Endodermal cell (in vitro differentiated cells): ENCODE results near the gene LONP1. TPM values are rescaled to one million over a fixed set of nuclear protein-coding genes. Genes with fewer than 3 reads are reported as not detected.
A peak's percentile ranks its signal among the peaks of the same experiment; 100 is the strongest.

Experiments
- DNase-seq: peaks from one replicate; pipeline ENCODE4 v3.0.0-alpha.2; 2017
- H3K27ac ChIP-seq: 2 replicates; pipeline ENCODE4 v1.5.1; 2013; ENCODE audit warnings: mild to moderate bottlenecking, low read depth, low read length, moderate library complexity
- H3K27me3 ChIP-seq: 2 replicates; pipeline ENCODE4 v1.6.1; 2013; ENCODE audit warnings: mild to moderate bottlenecking, low read length, moderate library complexity; ENCODE audit not compliant: insufficient read depth, control insufficient read depth, poor library complexity, severe bottlenecking
- H3K36me3 ChIP-seq: 2 replicates; pipeline ENCODE4 v1.7.0; 2013; ENCODE audit warnings: mild to moderate bottlenecking, low read length, moderate library complexity; ENCODE audit not compliant: control insufficient read depth, insufficient read depth
- H3K4me1 ChIP-seq: one replicate; pipeline ENCODE4 v1.7.0; 2013; ENCODE audit warnings: low read length; ENCODE audit not compliant: control insufficient read depth, insufficient read depth
- H3K4me3 ChIP-seq: 2 replicates; pipeline ENCODE4 v1.5.1; 2013; ENCODE audit warnings: mild to moderate bottlenecking, low read length, moderate library complexity
- H3K9ac ChIP-seq: 2 replicates; pipeline ENCODE4 v1.6.1; 2013; ENCODE audit warnings: mild to moderate bottlenecking, low read length, moderate library complexity; ENCODE audit not compliant: poor library complexity, severe bottlenecking; ENCODE audit errors: extremely low read depth
- H3K9me3 ChIP-seq: 2 replicates; pipeline ENCODE4 v1.6.1; 2013; ENCODE audit warnings: mild to moderate bottlenecking, low read length, moderate library complexity; ENCODE audit not compliant: control insufficient read depth
- H3K27ac Mint-ChIP-seq: 2 replicates; pipeline ENCODE4 v1.8.0; 2020; ENCODE audit warnings: mixed read lengths
- H3K27me3 Mint-ChIP-seq: 2 replicates; pipeline ENCODE4 v1.8.0; 2021; ENCODE audit warnings: mild to moderate bottlenecking, mixed read lengths; ENCODE audit not compliant: insufficient read depth
- H3K36me3 Mint-ChIP-seq: 2 replicates; pipeline ENCODE4 v1.8.0; 2020; ENCODE audit warnings: low read depth, mixed read lengths
- H3K4me1 Mint-ChIP-seq: 2 replicates; pipeline ENCODE4 v1.8.0; 2020; ENCODE audit warnings: mixed read lengths
- H3K4me3 Mint-ChIP-seq: 2 replicates; pipeline ENCODE4 v1.8.0; 2020; ENCODE audit warnings: mild to moderate bottlenecking, moderate library complexity, mixed read lengths
- H3K9me3 Mint-ChIP-seq: 2 replicates; pipeline ENCODE4 v1.8.0; 2020; ENCODE audit warnings: mild to moderate bottlenecking, mixed read lengths
- CTCF ChIP-seq: fragments of 200-600 bp; sonication (generic); conservative IDR thresholded peaks from 2 replicates; pipeline ENCODE4 v1.5.0; 2021; ENCODE audit warnings: antibody characterized with exemption, mild to moderate bottlenecking
- WGBS, 2 experiments: methylation state at CpG; one replicate each; pipeline versions ENCODE4 v1.1.5 to v1.1.7; 2013; ENCODE audit warnings: missing lambda C conversion rate in 2 of 2, mixed read lengths in 1 of 2; ENCODE audit not compliant: insufficient coverage in 1 of 2, insufficient read length in 1 of 2; 5-methylcytosine and 5-hydroxymethylcytosine counted together
- total RNA-seq, 2 donors: library from RNA; stranded (reverse); fragmentation: NEBNext Ultra II Directional in 1 of 2; extraction: Animal tissue kit (Norgen Biotek cat#: 25700) in 1 of 2; gene quantifications; 2 replicates in 1 of 2; 3 replicates in 1 of 2; pipeline ENCODE4 v1.2.1, GENCODE V29; 2021

Gene LONP1
- total RNA-seq, 2 donors from 2014 or later: 97.1 to 109 TPM

- H3K27me3 Mint-ChIP-seq: peaks cover 15% of the 10 kb centered on the region
- H3K27me3 ChIP-seq: no peaks in the 10 kb centered on the region
- TF ChIP-seq CTCF: no peak
- no peaks in the 10 kb centered on the region for H3K9me3 ChIP-seq
- H3K4me1 Mint-ChIP-seq: peaks cover 5% of the 10 kb centered on the region
- no peak overlapping the region for H3K27ac Mint-ChIP-seq
- H3K4me3 ChIP-seq: no peak overlapping the region
- no peaks in the 10 kb centered on the region for H3K4me1 ChIP-seq
- peaks cover 5% of the 10 kb centered on the region for H3K9me3 Mint-ChIP-seq
- WGBS, 2 experiments: 92% methylated on average over 12 to 22 of the region's 22 CpGs
- H3K27ac ChIP-seq: no peak overlapping the region
- H3K4me3 Mint-ChIP-seq: no peak overlapping the region
- peak; percentile 40 for DNase-seq
- H3K36me3 Mint-ChIP-seq: no peaks in the 10 kb centered on the region
- H3K36me3 ChIP-seq: no peaks in the 10 kb centered on the region
- no peak overlapping the region for H3K9ac ChIP-seq
Measured at GRCh38 chr19:5684694-5685430, 35.1 kb downstream of the LONP1 start.

GRCh38 chr19:5683177-5683886, 36.6 kb downstream of the LONP1 start:
- H3K27ac Mint-ChIP-seq: no peak overlapping the region
- Histone ChIP-seq H3K27ac (no peak overlapping the region), H3K9me3 (no peaks in the 10 kb centered on the region), H3K27me3 (no peaks in the 10 kb centered on the region), H3K36me3 (no peaks in the 10 kb centered on the region), H3K4me3 (no peak overlapping the region), H3K4me1 (no peaks in the 10 kb centered on the region), H3K9ac (no peak overlapping the region)
- H3K4me1 Mint-ChIP-seq: peaks cover 8% of the 10 kb centered on the region
- no peak for TF ChIP-seq CTCF
- peaks cover 14% of the 10 kb centered on the region for H3K27me3 Mint-ChIP-seq
- no peaks in the 10 kb centered on the region for H3K36me3 Mint-ChIP-seq
- no peak overlapping the region for H3K4me3 Mint-ChIP-seq
- no peak for DNase-seq
- 94 to 96% methylated on average over 8 to 10 of the region's 10 CpGs for WGBS, 2 experiments
- H3K9me3 Mint-ChIP-seq: peaks cover 4% of the 10 kb centered on the region

GRCh38 chr19:5682107-5682482, 37.9 kb downstream of the LONP1 start:
- no peak for TF ChIP-seq CTCF
- Histone ChIP-seq H3K9me3 (no peaks in the 10 kb centered on the region), H3K27me3 (no peaks in the 10 kb centered on the region), H3K36me3 (peaks cover 2% of the 10 kb centered on the region), H3K27ac (no peak overlapping the region), H3K4me1 (no peaks in the 10 kb centered on the region), H3K4me3 (no peak overlapping the region), H3K9ac (no peak overlapping the region)
- Mint-ChIP-seq H3K27me3 (peaks cover 10% of the 10 kb centered on the region), H3K9me3 (no peaks in the 10 kb centered on the region), H3K27ac (peak overlapping the region; percentile 40), H3K4me3 (peak overlapping the region; percentile 95), H3K36me3 (no peaks in the 10 kb centered on the region), H3K4me1 (peaks cover 8% of the 10 kb centered on the region)
- WGBS, 2 experiments: 92 to 94% methylated on average over 3 of the region's 3 CpGs
- DNase-seq: peak; percentile 42
